H1 (cell line): ENCODE results near the gene DNAH8. TPM values are rescaled to one million over a fixed set of nuclear protein-coding genes. Genes with fewer than 3 reads are reported as not detected.

Experiments
- BCL11A ChIP-seq, 2 experiments: IDR thresholded peaks; one replicate each; pipeline ENCODE4 v1.6.1; 2011; ENCODE audit warnings: low read depth in 2 of 2, low read length in 2 of 2, mild to moderate bottlenecking in 2 of 2
- CHD2 ChIP-seq: IDR thresholded peaks from 2 replicates; pipeline ENCODE4 v1.6.1; 2012; ENCODE audit warnings: low read length, improper control_type of control experiment
- CTCF ChIP-seq, 3 experiments: IDR thresholded peaks; 1 replicate in 2 of 3; 2 replicates in 1 of 3; pipeline versions ENCODE4 v1.5.1 to v1.6.1; 2011; ENCODE audit warnings: low read length in 3 of 3, mild to moderate bottlenecking in 3 of 3, inconsistent platforms in 2 of 3, low read depth in 1 of 3, moderate library complexity in 1 of 3; ENCODE audit not compliant: insufficient read depth in 1 of 3; ENCODE audit errors: control extremely low read depth in 1 of 3
- GABPA ChIP-seq: IDR thresholded peaks from 2 replicates; pipeline ENCODE4 v1.6.1; 2011; ENCODE audit warnings: mild to moderate bottlenecking, low read length, moderate library complexity, borderline replicate concordance; ENCODE audit not compliant: insufficient read depth
- JUND ChIP-seq: IDR thresholded peaks from 2 replicates; pipeline ENCODE4 v1.6.1; 2011; ENCODE audit warnings: mild to moderate bottlenecking, improper control_type of control experiment, low read length
- POLR2AphosphoS5 ChIP-seq: IDR thresholded peaks from 2 replicates; pipeline ENCODE4 v1.6.1; 2011; ENCODE audit warnings: low read depth, low read length
- SRF ChIP-seq: IDR thresholded peaks from 2 replicates; pipeline ENCODE4 v1.6.1; 2011; ENCODE audit warnings: mild to moderate bottlenecking, low read depth, low read length, moderate library complexity
- TEAD4 ChIP-seq: IDR thresholded peaks from 2 replicates; pipeline ENCODE4 v1.6.1; 2012; ENCODE audit warnings: low read depth, low read length, inconsistent platforms, mixed read lengths
- polyA plus RNA-seq, 7 experiments: library from polyadenylated mRNA; depleted of rRNA in 3 of 7; stranded (reverse) in 5 of 7; unstranded in 2 of 7; fragments of >200 nt in 5 of 7; fragments of 200-250 nt in 2 of 7; gene quantifications; 1 replicate in 5 of 7; 2 replicates in 1 of 7; 4 replicates in 1 of 7; pipeline versions ENCODE4 v1.2.1 to v1.2.3, GENCODE V29; 2011 to 2013; ENCODE audit warnings: missing spikeins in 2 of 7, mixed read lengths in 2 of 7
- total RNA-seq: library from RNA; stranded (reverse); fragmentation: NEBNext Ultra II Directional; extraction: Animal tissue kit (Norgen Biotek cat#: 25700); gene quantifications from 2 replicates; pipeline ENCODE4 v1.2.1, GENCODE V29; 2021
- TF ChIP-seq, protein P1 (sequence below): fragments of 300-600 bp; sonication (generic); IDR thresholded peaks from 2 replicates; pipeline ENCODE4 v1.7.1; 2012; ENCODE audit warnings: low read length, moderate library complexity, mild to moderate bottlenecking, inconsistent platforms; ENCODE audit not compliant: insufficient replicate concordance

Gene DNAH8
- total and polyA plus RNA-seq, 2 of the 8 experiments (the other 6 are each of a cell fraction or from before 2014, with no cell fraction given) = under 0.01 TPM; not detected in 1

GRCh38 chr6:38676974-38677544 lies 38.1 kb upstream of the DNAH8 start (continued):
- TF ChIP-seq, protein P1, sequence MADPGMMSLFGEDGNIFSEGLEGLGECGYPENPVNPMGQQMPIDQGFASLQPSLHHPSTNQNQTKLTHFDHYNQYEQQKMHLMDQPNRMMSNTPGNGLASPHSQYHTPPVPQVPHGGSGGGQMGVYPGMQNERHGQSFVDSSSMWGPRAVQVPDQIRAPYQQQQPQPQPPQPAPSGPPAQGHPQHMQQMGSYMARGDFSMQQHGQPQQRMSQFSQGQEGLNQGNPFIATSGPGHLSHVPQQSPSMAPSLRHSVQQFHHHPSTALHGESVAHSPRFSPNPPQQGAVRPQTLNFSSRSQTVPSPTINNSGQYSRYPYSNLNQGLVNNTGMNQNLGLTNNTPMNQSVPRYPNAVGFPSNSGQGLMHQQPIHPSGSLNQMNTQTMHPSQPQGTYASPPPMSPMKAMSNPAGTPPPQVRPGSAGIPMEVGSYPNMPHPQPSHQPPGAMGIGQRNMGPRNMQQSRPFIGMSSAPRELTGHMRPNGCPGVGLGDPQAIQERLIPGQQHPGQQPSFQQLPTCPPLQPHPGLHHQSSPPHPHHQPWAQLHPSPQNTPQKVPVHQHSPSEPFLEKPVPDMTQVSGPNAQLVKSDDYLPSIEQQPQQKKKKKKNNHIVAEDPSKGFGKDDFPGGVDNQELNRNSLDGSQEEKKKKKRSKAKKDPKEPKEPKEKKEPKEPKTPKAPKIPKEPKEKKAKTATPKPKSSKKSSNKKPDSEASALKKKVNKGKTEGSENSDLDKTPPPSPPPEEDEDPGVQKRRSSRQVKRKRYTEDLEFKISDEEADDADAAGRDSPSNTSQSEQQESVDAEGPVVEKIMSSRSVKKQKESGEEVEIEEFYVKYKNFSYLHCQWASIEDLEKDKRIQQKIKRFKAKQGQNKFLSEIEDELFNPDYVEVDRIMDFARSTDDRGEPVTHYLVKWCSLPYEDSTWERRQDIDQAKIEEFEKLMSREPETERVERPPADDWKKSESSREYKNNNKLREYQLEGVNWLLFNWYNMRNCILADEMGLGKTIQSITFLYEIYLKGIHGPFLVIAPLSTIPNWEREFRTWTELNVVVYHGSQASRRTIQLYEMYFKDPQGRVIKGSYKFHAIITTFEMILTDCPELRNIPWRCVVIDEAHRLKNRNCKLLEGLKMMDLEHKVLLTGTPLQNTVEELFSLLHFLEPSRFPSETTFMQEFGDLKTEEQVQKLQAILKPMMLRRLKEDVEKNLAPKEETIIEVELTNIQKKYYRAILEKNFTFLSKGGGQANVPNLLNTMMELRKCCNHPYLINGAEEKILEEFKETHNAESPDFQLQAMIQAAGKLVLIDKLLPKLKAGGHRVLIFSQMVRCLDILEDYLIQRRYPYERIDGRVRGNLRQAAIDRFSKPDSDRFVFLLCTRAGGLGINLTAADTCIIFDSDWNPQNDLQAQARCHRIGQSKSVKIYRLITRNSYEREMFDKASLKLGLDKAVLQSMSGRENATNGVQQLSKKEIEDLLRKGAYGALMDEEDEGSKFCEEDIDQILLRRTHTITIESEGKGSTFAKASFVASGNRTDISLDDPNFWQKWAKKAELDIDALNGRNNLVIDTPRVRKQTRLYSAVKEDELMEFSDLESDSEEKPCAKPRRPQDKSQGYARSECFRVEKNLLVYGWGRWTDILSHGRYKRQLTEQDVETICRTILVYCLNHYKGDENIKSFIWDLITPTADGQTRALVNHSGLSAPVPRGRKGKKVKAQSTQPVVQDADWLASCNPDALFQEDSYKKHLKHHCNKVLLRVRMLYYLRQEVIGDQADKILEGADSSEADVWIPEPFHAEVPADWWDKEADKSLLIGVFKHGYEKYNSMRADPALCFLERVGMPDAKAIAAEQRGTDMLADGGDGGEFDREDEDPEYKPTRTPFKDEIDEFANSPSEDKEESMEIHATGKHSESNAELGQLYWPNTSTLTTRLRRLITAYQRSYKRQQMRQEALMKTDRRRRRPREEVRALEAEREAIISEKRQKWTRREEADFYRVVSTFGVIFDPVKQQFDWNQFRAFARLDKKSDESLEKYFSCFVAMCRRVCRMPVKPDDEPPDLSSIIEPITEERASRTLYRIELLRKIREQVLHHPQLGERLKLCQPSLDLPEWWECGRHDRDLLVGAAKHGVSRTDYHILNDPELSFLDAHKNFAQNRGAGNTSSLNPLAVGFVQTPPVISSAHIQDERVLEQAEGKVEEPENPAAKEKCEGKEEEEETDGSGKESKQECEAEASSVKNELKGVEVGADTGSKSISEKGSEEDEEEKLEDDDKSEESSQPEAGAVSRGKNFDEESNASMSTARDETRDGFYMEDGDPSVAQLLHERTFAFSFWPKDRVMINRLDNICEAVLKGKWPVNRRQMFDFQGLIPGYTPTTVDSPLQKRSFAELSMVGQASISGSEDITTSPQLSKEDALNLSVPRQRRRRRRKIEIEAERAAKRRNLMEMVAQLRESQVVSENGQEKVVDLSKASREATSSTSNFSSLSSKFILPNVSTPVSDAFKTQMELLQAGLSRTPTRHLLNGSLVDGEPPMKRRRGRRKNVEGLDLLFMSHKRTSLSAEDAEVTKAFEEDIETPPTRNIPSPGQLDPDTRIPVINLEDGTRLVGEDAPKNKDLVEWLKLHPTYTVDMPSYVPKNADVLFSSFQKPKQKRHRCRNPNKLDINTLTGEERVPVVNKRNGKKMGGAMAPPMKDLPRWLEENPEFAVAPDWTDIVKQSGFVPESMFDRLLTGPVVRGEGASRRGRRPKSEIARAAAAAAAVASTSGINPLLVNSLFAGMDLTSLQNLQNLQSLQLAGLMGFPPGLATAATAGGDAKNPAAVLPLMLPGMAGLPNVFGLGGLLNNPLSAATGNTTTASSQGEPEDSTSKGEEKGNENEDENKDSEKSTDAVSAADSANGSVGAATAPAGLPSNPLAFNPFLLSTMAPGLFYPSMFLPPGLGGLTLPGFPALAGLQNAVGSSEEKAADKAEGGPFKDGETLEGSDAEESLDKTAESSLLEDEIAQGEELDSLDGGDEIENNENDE = no peak
- TF ChIP-seq TEAD4 = no peak
- TF ChIP-seq POLR2AphosphoS5 = no peak
- TF ChIP-seq BCL11A (IDR thresholded peaks at IDR 0.05; ENCODE audit: low read depth in 2 of 2, low read length in 2 of 2) = no peak
- TF ChIP-seq CTCF (IDR thresholded peaks at IDR 0.05; ENCODE audit: control extremely low read depth in 1 of 3, insufficient read depth in 1 of 3, low read depth in 1 of 3, low read length in 3 of 3) = no peak
- no peak for TF ChIP-seq GABPA
- no peak for TF ChIP-seq CHD2
- no peak for TF ChIP-seq SRF
- TF ChIP-seq JUND = no peak
